GM23338 (cell line): ENCODE measurements around the gene TRIP10. TPM values are rescaled to one million over a fixed set of nuclear protein-coding genes. Genes with fewer than 3 reads are reported as not detected.

Experiments
- ATAC-seq: fragments of 200-7000 bp; cut with Tn5 transposase; 3 replicates; pipeline ENCODE4 v1.9.1; 2020
- DNase-seq: peaks from one replicate; pipeline ENCODE4 v3.0.0-alpha.2; 2015; ENCODE audit warnings: low spot score
- H2AFZ ChIP-seq: fragments of 200-600 bp; sonication (generic); 2 replicates; pipeline ENCODE4 v1.8.0; 2016; ENCODE audit warnings: antibody characterized with exemption, mild to moderate bottlenecking, moderate library complexity
- H3F3A ChIP-seq: fragments of 200-600 bp; sonication (generic); replicated peaks from 2 replicates; pipeline ENCODE4 v1.8.0; 2017; ENCODE audit warnings: antibody characterized with exemption, mixed run types, low read depth
- H3K27ac ChIP-seq: fragments of 200-600 bp; sonication (generic); 2 replicates; pipeline ENCODE4 v1.6.1; 2016; ENCODE audit warnings: low read depth
- H3K27me3 ChIP-seq: fragments of 200-600 bp; sonication (generic); 2 replicates; pipeline ENCODE4 v1.8.0; 2016; ENCODE audit warnings: mild to moderate bottlenecking, mixed run types, moderate library complexity; ENCODE audit not compliant: insufficient read depth
- H3K36me3 ChIP-seq: fragments of 200-600 bp; sonication (generic); 2 replicates; pipeline ENCODE4 v1.8.0; 2016; ENCODE audit warnings: mild to moderate bottlenecking; ENCODE audit not compliant: insufficient read depth
- H3K4me1 ChIP-seq: fragments of 200-600 bp; sonication (generic); 2 replicates; pipeline ENCODE4 v1.8.0; 2016; ENCODE audit warnings: mild to moderate bottlenecking, moderate library complexity; ENCODE audit not compliant: insufficient read depth
- H3K4me2 ChIP-seq: fragments of 200-600 bp; sonication (generic); 2 replicates; pipeline ENCODE4 v1.7.1; 2017; ENCODE audit warnings: mixed run types
- H3K4me3 ChIP-seq: fragments of 200-600 bp; sonication (generic); 2 replicates; pipeline ENCODE4 v1.6.1; 2016; ENCODE audit warnings: mixed run types
- H3K79me2 ChIP-seq: fragments of 200-600 bp; sonication (generic); replicated peaks from 2 replicates; pipeline ENCODE4 v1.8.0; 2017; ENCODE audit warnings: mild to moderate bottlenecking; ENCODE audit not compliant: insufficient read depth
- H3K9me2 ChIP-seq: fragments of 200-600 bp; sonication (generic); 2 replicates; pipeline ENCODE4 v1.8.0; 2017; ENCODE audit not compliant: insufficient read depth
- H4K20me1 ChIP-seq: fragments of 200-600 bp; sonication (generic); replicated peaks from 2 replicates; pipeline ENCODE4 v1.8.0; 2017; ENCODE audit warnings: mild to moderate bottlenecking; ENCODE audit not compliant: insufficient read depth
- H3K27ac Mint-ChIP-seq: 2 replicates; pipeline ENCODE4 v1.8.0; 2020; ENCODE audit warnings: inconsistent platforms, mild to moderate bottlenecking, moderate library complexity, mixed read lengths
- H3K27me3 Mint-ChIP-seq: 3 replicates; pipeline ENCODE4 v1.8.0; 2022; ENCODE audit warnings: low read depth, mild to moderate bottlenecking, moderate library complexity, mixed read lengths, inconsistent platforms; ENCODE audit not compliant: insufficient read depth, poor library complexity
- H3K36me3 Mint-ChIP-seq: 3 replicates; pipeline ENCODE4 v1.8.0; 2021; ENCODE audit warnings: low read depth, mild to moderate bottlenecking, inconsistent platforms, moderate library complexity, mixed read lengths
- H3K4me1 Mint-ChIP-seq: 3 replicates; pipeline ENCODE4 v1.8.0; 2020; ENCODE audit warnings: mild to moderate bottlenecking, inconsistent platforms, mixed read lengths
- H3K4me3 Mint-ChIP-seq: 3 replicates; pipeline ENCODE4 v1.8.0; 2021; ENCODE audit warnings: moderate library complexity, mild to moderate bottlenecking, inconsistent platforms, mixed read lengths
- H3K9me3 Mint-ChIP-seq: 3 replicates; pipeline ENCODE4 v1.8.0; 2020; ENCODE audit warnings: moderate library complexity, mild to moderate bottlenecking, inconsistent platforms, mixed read lengths
- CTCF ChIP-seq, 2 experiments: fragments of 200-600 bp in 1 of 2; sonication (generic) in 1 of 2; conservative IDR thresholded peaks; 2 replicates each; pipeline versions ENCODE4 v1.5.1 to v1.6.1; 2016 to 2017; ENCODE audit warnings: antibody characterized with exemption in 2 of 2, low read depth in 2 of 2, mild to moderate bottlenecking in 2 of 2, moderate library complexity in 1 of 2
- ETS1 ChIP-seq: IDR thresholded peaks from 2 replicates; pipeline ENCODE4 v1.6.1; 2016; ENCODE audit warnings: antibody characterized with exemption
- JUNB ChIP-seq: IDR thresholded peaks from one replicate; pipeline ENCODE4 v1.6.1; 2016; ENCODE audit warnings: antibody characterized with exemption; ENCODE audit not compliant: unreplicated experiment
- NANOG ChIP-seq: IDR thresholded peaks from 2 replicates; pipeline ENCODE4 v1.6.1; 2016; ENCODE audit warnings: antibody characterized with exemption, borderline replicate concordance
- STAT1 ChIP-seq: IDR thresholded peaks from one replicate; pipeline ENCODE4 v1.6.1; 2016; ENCODE audit warnings: antibody characterized with exemption; ENCODE audit not compliant: unreplicated experiment
- ZNF114 ChIP-seq: fragments of 250-450 bp; sonication (Bioruptor Pico); IDR thresholded peaks from 2 replicates; pipeline ENCODE4 v1.5.0; 2020; ENCODE audit warnings: mild to moderate bottlenecking, moderate library complexity
- ZNF331 ChIP-seq: fragments of 250-450 bp; sonication (Bioruptor Pico); IDR thresholded peaks from 2 replicates; pipeline ENCODE4 v1.5.0; 2020; ENCODE audit warnings: low read depth, mild to moderate bottlenecking, moderate library complexity
- polyA plus RNA-seq: library from polyadenylated mRNA; unstranded; fragments of >200 nt; fragmentation: Nextera tagmentation; extraction: Ambion mirVana; gene quantifications from 2 replicates; pipeline ENCODE4 v1.2.1, GENCODE V29; 2016
- total RNA-seq: library from RNA; depleted of rRNA; stranded (reverse); fragments of >200 nt; shearing (Covaris generic); gene quantifications from 2 replicates; pipeline ENCODE4 v1.2.3, GENCODE V29; 2014
- TF ChIP-seq, protein P1 (sequence below): IDR thresholded peaks from one replicate; pipeline ENCODE4 v1.6.1; 2018; ENCODE audit warnings: antibody characterized with exemption; ENCODE audit not compliant: unreplicated experiment

TRIP10 gene
- total and polyA plus RNA-seq, 2 experiments from 2014 or later: 56.8 to 68.5 TPM

DNA sequence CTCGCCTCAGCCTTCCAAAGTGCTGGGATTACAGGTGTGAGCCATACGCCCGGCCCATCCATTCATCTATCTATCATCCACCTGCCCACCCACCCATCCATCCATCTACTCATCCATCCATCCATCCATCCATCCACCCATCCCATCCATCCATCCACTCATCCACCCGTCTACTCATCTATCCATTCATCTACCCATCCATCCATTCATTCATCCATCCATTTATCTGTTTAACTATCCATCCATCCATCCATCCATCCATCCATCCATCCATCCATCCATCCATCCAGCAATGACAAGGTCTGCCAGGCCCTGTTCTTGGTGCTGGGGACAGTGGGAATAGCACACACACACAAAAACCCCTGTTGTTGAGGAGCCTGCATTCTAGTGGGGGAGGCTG lies 37.5 kb downstream of the TRIP10 start:
- peaks cover 78% of the 10 kb centered on the region for H3K9me3 Mint-ChIP-seq

More for the DNA sequence above, 37.5 kb downstream of the TRIP10 start:
- no peaks in the 10 kb centered on the region for H4K20me1 ChIP-seq
- Mint-ChIP-seq H3K36me3 (peaks cover 33% of the 10 kb centered on the region), H3K4me3 (no peak overlapping the region), H3K27ac (no peak overlapping the region), H3K4me1 (no peaks in the 10 kb centered on the region), H3K27me3 (peaks cover 8% of the 10 kb centered on the region)
- H3K79me2 ChIP-seq: no peaks in the 10 kb centered on the region
- DNase-seq: no peak
- no peaks in the 10 kb centered on the region for H3F3A ChIP-seq
- H3K27me3 ChIP-seq: no peaks in the 10 kb centered on the region
- TF ChIP-seq CTCF (conservative IDR thresholded peaks at IDR 0.05; ENCODE audit: low read depth in 2 of 2) (no peak), ETS1 (no peak), JUNB (no peak), NANOG (no peak), ZNF114 (CRISPR knock-in tag) (no peak), STAT1 (no peak), ZNF331 (CRISPR knock-in tag) (no peak)
- TF ChIP-seq, protein P1, sequence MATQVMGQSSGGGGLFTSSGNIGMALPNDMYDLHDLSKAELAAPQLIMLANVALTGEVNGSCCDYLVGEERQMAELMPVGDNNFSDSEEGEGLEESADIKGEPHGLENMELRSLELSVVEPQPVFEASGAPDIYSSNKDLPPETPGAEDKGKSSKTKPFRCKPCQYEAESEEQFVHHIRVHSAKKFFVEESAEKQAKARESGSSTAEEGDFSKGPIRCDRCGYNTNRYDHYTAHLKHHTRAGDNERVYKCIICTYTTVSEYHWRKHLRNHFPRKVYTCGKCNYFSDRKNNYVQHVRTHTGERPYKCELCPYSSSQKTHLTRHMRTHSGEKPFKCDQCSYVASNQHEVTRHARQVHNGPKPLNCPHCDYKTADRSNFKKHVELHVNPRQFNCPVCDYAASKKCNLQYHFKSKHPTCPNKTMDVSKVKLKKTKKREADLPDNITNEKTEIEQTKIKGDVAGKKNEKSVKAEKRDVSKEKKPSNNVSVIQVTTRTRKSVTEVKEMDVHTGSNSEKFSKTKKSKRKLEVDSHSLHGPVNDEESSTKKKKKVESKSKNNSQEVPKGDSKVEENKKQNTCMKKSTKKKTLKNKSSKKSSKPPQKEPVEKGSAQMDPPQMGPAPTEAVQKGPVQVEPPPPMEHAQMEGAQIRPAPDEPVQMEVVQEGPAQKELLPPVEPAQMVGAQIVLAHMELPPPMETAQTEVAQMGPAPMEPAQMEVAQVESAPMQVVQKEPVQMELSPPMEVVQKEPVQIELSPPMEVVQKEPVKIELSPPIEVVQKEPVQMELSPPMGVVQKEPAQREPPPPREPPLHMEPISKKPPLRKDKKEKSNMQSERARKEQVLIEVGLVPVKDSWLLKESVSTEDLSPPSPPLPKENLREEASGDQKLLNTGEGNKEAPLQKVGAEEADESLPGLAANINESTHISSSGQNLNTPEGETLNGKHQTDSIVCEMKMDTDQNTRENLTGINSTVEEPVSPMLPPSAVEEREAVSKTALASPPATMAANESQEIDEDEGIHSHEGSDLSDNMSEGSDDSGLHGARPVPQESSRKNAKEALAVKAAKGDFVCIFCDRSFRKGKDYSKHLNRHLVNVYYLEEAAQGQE: no peak
- no peak overlapping the region for H3K4me3 ChIP-seq
- H3K9me2 ChIP-seq: no peaks in the 10 kb centered on the region
- peaks cover 10% of the 10 kb centered on the region; the same call in 1 of the 2 replicates for H3K4me1 ChIP-seq
- no peak overlapping the region for H3K4me2 ChIP-seq
- no peak overlapping the region for H2AFZ ChIP-seq
- H3K27ac ChIP-seq: no peak overlapping the region
- no peaks in the 10 kb centered on the region for H3K36me3 ChIP-seq
- ATAC-seq: no peak
